ENCODE data around the gene RAB44. TPM values are rescaled to one million over a fixed set of nuclear protein-coding genes. Genes with fewer than 3 reads are reported as not detected.
"Not testable (repeated sequence)": the region's sequence is repeated elsewhere in the genome, so short reads cannot be mapped to it uniquely, and the experiment has no call there.

The RAB44 gene
- polyA plus RNA-seq, 1 experiment: 0.04 TPM

DNA sequence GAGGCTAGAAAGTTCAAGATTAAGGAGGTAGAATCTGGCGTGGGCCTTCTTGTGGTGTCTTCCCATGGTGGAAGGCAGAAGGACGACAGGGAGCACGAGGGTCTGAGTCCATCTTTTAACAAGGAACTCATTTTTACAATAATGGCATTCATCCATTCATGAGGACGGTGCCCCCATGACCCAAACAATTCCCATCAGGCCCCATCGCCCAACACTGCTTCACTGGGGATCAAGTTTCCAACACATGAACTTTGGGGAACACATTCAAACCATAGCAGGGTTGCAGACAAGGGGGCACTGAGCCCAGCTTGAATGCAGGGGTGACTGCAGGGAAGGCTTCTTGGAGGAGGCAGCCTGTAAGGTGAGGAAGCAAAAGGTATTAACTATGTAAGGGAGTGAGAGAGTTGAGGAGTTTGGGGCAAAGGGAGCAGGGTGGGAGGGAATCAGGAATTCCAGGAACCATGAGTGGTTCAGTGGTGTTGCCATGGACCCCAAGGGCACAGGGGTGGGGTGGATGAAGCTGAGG is 5.5 kb downstream of the RAB44 start:
- no peak for DNase-seq (ENCODE audit: low read depth)

DNA sequence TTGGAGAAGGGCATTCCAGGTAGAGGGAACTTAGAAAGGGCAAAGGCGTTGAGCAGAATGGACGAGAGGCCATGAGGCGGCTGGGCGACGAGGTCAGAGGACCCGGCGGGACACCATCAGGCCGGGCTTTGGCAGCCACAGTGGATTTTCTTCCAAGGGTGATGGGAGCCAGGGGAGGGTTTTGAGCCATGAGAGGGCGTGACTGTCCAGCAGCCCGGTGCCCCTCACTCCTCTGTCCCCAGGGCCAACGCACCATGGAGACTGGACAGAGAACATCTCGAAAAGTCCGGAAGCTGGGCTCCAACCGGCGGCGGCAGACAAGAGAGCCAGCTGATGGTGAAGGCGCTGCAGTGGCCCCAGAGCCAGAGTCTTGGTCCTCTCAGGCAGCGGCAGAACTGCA is 6.4 kb downstream of the RAB44 start:
- CTCF ChIA-PET: no interaction called here

More for the DNA sequence above, 5.5 kb downstream of the RAB44 start:
- CTCF ChIA-PET: no interaction called here
- TF ChIP-seq, protein P1, sequence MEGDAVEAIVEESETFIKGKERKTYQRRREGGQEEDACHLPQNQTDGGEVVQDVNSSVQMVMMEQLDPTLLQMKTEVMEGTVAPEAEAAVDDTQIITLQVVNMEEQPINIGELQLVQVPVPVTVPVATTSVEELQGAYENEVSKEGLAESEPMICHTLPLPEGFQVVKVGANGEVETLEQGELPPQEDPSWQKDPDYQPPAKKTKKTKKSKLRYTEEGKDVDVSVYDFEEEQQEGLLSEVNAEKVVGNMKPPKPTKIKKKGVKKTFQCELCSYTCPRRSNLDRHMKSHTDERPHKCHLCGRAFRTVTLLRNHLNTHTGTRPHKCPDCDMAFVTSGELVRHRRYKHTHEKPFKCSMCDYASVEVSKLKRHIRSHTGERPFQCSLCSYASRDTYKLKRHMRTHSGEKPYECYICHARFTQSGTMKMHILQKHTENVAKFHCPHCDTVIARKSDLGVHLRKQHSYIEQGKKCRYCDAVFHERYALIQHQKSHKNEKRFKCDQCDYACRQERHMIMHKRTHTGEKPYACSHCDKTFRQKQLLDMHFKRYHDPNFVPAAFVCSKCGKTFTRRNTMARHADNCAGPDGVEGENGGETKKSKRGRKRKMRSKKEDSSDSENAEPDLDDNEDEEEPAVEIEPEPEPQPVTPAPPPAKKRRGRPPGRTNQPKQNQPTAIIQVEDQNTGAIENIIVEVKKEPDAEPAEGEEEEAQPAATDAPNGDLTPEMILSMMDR (IDR thresholded peaks at IDR 0.05; ENCODE audit: insufficient read depth, low read depth, low read length): no peak
- H3K27me3 ChIP-seq (ENCODE audit: control insufficient read depth, insufficient read depth, low read length): no peaks in the 10 kb centered on the region
- H3K36me3 ChIP-seq (ENCODE audit: control insufficient read depth, insufficient read depth, low read length): no peaks in the 10 kb centered on the region
- H3K4me3 ChIP-seq (ENCODE audit: low read depth, low read length): no peak overlapping the region
- POLR2A ChIA-PET: no interaction called here

DNA sequence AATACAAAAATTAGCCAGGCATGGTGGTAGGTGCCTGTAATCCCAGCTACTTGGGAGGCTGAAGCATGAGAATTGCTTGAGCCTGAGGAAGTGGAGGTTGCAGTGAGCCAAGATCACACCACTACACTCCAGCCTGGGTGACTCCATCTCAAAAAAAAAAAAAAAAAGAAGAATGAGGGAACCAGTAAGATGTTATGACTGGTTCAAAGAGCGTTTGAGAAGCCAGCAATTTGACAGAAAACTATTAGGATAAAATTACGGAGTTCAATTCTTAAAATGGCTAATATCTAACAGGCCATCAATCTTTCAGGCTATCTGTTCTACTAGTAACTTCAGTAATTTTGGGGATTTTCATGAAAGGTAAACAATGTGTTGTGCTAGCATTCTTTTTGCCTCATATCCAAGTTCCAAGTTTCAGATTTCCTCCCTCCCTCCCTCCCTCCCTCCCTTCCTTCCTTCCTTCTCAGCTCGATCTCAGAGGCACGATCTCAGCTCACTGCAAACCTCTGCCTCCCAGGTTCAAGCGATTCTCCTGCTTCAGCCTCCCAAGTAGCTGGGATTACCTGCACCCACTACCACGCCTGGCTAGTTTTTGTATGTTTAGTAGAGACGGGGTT is 7.4 kb downstream of the RAB44 start:
- not testable (repeated sequence) for H3K27me3 ChIP-seq (ENCODE audit: control insufficient read depth, insufficient read depth, low read length); DNase-seq (ENCODE audit: low read depth); H3K36me3 ChIP-seq (ENCODE audit: control insufficient read depth, insufficient read depth, low read length); H3K4me3 ChIP-seq (ENCODE audit: low read depth, low read length)
- ChIA-PET POLR2A (interaction anchor here (0.7 kb wide), 1 partner anchor 31 kb away, joined by 7 read pairs; no protein-coding TSS in a partner anchor), CTCF (interaction anchor here (0.6 to 2.5 kb wide), 2 partner anchors 19 to 108 kb away, joined by 3 to 9 read pairs; no protein-coding TSS in a partner anchor)

More for the DNA sequence above, 6.4 kb downstream of the RAB44 start:
- TF ChIP-seq, protein P1 (IDR thresholded peaks at IDR 0.05; ENCODE audit: insufficient read depth, low read depth, low read length): no peak
- H3K4me3 ChIP-seq (ENCODE audit: low read depth, low read length): no peak overlapping the region
- no peak for DNase-seq (ENCODE audit: low read depth)
- POLR2A ChIA-PET: no interaction called here
- H3K36me3 ChIP-seq (ENCODE audit: control insufficient read depth, insufficient read depth, low read length): no peaks in the 10 kb centered on the region
- H3K27me3 ChIP-seq (ENCODE audit: control insufficient read depth, insufficient read depth, low read length): no peaks in the 10 kb centered on the region

DNA sequence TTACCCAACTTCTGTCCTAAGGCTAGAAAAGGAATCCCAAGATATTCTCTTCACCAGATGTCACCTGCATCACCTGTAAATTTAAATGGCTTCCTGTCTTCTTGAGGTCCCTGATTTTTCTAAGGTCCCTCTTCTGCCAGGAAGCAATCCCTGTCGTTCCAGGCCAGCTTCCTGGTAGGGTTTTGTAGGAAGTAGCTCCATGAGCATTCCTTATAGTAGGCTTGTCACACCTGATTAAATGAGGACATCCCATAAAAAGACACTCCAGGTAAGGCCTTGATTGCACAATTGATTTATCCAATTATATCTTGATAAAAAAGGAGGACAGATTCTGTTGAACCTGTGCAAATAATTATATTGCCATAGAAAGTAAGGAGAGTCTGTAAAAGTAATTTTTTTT is 8.7 kb downstream of the RAB44 start:
- POLR2A ChIA-PET: no interaction called here
- TF ChIP-seq, protein P1 (IDR thresholded peaks at IDR 0.05; ENCODE audit: insufficient read depth, low read depth, low read length): no peak

DNA sequence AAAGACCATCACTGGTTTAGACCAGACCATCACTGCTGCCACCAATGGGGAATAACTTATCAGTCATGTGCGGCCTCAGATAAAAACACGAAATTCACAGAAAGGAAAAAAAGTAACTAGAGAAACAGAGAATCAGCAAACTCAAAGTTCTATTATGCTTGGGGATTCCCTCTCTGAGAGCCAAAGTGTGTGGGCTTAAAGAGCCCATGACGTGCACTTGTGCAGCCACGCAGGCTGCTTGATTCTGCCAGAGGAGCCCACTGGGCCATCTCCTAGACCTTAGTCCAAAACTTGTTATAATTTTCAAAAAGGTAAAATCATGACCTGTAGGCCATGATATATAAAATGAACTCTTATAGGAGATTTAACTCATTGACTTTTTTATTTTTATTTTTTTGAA is 15.2 kb downstream of the RAB44 start:
- H3K4me3 ChIP-seq (ENCODE audit: low read depth, low read length): no peak overlapping the region
- ChIA-PET POLR2A (no interaction called here), CTCF (interaction anchor here (2.1 kb wide), 1 partner anchor 46 kb away, joined by 6 read pairs; no protein-coding TSS in a partner anchor)
- no peaks in the 10 kb centered on the region for H3K36me3 ChIP-seq (ENCODE audit: control insufficient read depth, insufficient read depth, low read length)
- peaks cover 4% of the 10 kb centered on the region; the same call in 1 of the 2 replicates for H3K27me3 ChIP-seq (ENCODE audit: control insufficient read depth, insufficient read depth, low read length)
- TF ChIP-seq, protein P1 (IDR thresholded peaks at IDR 0.05; ENCODE audit: insufficient read depth, low read depth, low read length): no peak
- DNase-seq (ENCODE audit: low read depth): no peak

More for the DNA sequence above, 8.7 kb downstream of the RAB44 start:
- no peak for DNase-seq (ENCODE audit: low read depth)
- CTCF ChIA-PET: interaction anchor here (1.2 to 2.5 kb wide), 3 partner anchors 14 to 53 kb away, joined by 3 to 9 read pairs (median 5); no protein-coding TSS in a partner anchor
- Histone ChIP-seq H3K4me3 (ENCODE audit: low read depth, low read length) (no peak overlapping the region), H3K27me3 (ENCODE audit: control insufficient read depth, insufficient read depth, low read length) (no peaks in the 10 kb centered on the region), H3K36me3 (ENCODE audit: control insufficient read depth, insufficient read depth, low read length) (no peaks in the 10 kb centered on the region)
